ENCODE data around the gene WDFY4.

DNA sequence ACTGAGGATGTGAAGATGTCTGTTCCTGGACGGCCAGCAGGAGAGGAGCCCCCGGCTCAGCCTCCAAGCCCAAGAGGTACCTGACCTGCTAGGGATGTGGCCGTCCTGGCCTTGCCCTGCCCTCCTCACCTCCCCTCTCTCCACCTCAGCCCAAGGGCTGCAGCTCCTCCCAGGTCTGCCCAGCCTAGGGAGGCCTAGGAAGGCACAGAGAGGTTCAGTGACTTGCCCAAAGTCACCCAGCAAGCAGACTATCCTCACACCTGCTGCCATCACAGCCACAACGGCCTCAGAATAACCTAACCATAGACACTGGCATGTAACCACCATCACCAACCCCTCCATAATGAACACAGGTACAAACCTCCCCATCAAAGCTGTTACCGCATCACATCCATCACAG lies 293.6 kb downstream of the WDFY4 start:
- TF ChIP-seq, protein P1, sequence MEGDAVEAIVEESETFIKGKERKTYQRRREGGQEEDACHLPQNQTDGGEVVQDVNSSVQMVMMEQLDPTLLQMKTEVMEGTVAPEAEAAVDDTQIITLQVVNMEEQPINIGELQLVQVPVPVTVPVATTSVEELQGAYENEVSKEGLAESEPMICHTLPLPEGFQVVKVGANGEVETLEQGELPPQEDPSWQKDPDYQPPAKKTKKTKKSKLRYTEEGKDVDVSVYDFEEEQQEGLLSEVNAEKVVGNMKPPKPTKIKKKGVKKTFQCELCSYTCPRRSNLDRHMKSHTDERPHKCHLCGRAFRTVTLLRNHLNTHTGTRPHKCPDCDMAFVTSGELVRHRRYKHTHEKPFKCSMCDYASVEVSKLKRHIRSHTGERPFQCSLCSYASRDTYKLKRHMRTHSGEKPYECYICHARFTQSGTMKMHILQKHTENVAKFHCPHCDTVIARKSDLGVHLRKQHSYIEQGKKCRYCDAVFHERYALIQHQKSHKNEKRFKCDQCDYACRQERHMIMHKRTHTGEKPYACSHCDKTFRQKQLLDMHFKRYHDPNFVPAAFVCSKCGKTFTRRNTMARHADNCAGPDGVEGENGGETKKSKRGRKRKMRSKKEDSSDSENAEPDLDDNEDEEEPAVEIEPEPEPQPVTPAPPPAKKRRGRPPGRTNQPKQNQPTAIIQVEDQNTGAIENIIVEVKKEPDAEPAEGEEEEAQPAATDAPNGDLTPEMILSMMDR (IDR thresholded peaks at IDR 0.05; ENCODE audit: extremely low read depth in 1 of 2, insufficient read depth in 1 of 2, low read depth in 1 of 2, low read length in 2 of 2), result no peak
- no peak for TF ChIP-seq POLR2A (IDR thresholded peaks at IDR 0.05; ENCODE audit: low read depth, low read length)
- no peak for TF ChIP-seq EZH2 (IDR thresholded peaks at IDR 0.05; ENCODE audit: borderline replicate concordance, low read depth, low read length, severe bottlenecking)
- no peak for TF ChIP-seq POLR2AphosphoS5 (IDR thresholded peaks at IDR 0.05; ENCODE audit: insufficient read depth, low read depth, low read length)
- no peak for TF ChIP-seq MYC (IDR thresholded peaks at IDR 0.05; ENCODE audit: low read depth, low read length)
- TF ChIP-seq, protein P2, sequence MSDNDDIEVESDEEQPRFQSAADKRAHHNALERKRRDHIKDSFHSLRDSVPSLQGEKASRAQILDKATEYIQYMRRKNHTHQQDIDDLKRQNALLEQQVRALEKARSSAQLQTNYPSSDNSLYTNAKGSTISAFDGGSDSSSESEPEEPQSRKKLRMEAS (IDR thresholded peaks at IDR 0.05; ENCODE audit: insufficient read depth, insufficient read length), result no peak
- TF ChIP-seq FOS (IDR thresholded peaks at IDR 0.05; ENCODE audit: borderline replicate concordance, insufficient read depth, low read length), result no peak
- no peak for TF ChIP-seq JUN (IDR thresholded peaks at IDR 0.05; ENCODE audit: borderline replicate concordance, insufficient read depth, insufficient read length, low read depth)
